ENCODE data around the gene WDR26. TPM values are rescaled to one million over a fixed set of nuclear protein-coding genes. Genes with fewer than 3 reads are reported as not detected.

Gene WDR26
- total RNA-seq, 1 donor from 2014 or later = 22.2 TPM

DNA sequence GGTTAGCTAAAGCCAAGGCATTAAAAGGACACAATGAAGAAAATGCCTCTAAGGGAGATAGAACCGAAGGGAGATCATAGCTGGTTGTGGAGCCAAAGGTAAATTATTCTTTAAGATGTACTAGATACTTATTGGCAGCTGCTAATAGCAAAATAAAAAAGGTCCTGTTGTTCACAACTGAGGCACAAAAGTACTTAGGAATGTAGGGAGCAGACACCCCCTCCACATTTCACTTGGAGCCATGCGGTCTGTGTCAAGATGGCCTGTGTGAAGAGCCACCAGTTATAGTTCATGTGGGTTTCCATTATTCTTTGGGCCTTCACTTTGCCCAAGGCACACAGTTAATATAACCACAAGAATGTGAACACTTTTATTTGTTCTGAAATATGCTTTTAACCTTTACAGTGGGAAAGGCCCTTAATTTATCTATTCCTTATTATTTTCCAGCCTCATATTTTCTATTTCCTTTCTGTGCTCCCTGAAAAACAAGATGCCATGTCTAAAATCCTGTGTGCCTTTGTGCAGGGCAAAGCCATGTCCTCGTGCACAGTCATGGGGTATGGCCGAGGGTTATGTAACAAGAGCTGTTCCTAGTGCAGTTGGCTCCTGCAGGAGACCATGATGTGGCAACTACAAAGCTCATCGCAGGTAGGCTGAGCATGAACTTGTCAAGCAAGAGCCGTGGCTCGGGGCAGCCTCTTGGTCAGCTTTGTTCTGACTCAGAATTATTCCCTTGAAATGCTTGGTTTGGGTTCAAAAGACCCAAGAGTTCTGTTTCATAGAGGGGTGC, 16.2 kb upstream of the WDR26 start:
- TF ChIP-seq, protein P1, sequence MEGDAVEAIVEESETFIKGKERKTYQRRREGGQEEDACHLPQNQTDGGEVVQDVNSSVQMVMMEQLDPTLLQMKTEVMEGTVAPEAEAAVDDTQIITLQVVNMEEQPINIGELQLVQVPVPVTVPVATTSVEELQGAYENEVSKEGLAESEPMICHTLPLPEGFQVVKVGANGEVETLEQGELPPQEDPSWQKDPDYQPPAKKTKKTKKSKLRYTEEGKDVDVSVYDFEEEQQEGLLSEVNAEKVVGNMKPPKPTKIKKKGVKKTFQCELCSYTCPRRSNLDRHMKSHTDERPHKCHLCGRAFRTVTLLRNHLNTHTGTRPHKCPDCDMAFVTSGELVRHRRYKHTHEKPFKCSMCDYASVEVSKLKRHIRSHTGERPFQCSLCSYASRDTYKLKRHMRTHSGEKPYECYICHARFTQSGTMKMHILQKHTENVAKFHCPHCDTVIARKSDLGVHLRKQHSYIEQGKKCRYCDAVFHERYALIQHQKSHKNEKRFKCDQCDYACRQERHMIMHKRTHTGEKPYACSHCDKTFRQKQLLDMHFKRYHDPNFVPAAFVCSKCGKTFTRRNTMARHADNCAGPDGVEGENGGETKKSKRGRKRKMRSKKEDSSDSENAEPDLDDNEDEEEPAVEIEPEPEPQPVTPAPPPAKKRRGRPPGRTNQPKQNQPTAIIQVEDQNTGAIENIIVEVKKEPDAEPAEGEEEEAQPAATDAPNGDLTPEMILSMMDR (conservative IDR thresholded peaks at IDR 0.05; ENCODE audit: low read depth, low read length) = no peak
- no peak overlapping the region for H3K4me3 ChIP-seq (ENCODE audit: low read depth, low read length)
- DNase-seq (ENCODE audit: low read depth) = no peak

DNA sequence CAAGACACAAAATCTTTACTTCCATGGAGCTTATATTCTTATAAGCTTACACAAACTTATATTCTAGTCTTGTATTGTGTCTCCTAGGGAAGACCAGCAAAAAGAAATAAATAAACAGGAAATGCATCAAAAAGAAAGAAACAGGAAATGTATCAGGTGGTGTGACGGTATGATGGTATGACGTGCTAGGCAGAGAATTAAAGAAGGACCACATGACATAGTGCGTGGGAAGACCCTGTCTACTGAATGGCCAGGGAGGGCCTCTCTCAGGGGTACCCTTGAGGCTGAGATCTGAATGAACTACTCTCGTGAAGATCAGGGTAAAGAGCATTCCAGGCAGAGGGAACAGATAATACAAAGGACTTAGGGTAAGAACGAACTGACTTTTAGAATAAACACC, 15.6 kb upstream of the WDR26 start:
- no peak for DNase-seq (ENCODE audit: low read depth)
- TF ChIP-seq, protein P1 (conservative IDR thresholded peaks at IDR 0.05; ENCODE audit: low read depth, low read length) = no peak
- H3K4me3 ChIP-seq (ENCODE audit: low read depth, low read length) = no peak overlapping the region

DNA sequence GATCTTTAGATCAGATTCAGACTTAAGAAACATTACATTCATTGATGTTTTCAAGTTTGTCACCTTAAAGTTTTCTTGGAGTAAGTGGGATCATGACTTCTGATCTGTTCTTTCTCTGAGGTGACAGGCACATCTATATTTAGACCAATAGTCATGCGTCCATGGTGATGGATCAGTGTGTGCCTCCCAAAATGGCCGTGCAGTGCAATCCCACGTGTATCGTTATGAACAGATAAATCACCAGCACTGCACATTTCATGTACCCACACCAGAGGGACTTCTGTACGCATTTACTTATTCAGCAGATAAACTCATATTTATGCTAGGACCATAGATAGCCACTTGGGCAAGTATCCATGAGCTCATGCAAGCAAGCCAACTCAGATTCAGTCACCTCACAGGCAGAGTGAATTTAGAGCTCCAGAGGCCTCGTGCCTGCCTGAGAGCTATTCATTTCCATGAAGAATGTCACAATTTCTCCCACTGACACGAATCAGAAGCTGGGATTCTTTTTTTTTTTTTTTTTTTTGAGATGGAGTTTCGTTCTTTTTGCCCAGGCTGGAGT, 13.9 kb upstream of the WDR26 start:
- no peak for DNase-seq (ENCODE audit: low read depth)
- TF ChIP-seq, protein P1 (conservative IDR thresholded peaks at IDR 0.05; ENCODE audit: low read depth, low read length) = no peak
- H3K4me3 ChIP-seq (ENCODE audit: low read depth, low read length) = no peak overlapping the region

DNA sequence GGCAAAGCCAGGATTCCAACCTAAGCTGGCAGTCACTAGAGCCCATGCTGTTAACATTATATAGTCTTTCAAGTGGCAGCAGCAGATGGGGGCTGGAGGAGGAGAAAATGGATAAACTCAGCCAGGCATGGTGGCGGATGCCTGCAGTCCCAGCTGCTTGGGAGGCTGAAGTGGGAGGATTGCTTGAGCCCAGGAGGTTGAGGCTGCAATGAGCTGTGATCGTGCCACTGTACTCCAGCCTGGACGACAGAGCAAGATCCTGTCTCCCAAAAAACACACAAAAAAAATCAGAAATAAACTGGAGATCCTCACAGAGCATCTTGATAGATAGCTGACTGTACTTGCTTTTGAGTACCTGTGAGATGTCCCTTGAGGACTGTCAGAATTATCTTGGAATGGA, 13.4 kb upstream of the WDR26 start:
- TF ChIP-seq, protein P1 (conservative IDR thresholded peaks at IDR 0.05; ENCODE audit: low read depth, low read length) = no peak
- DNase-seq (ENCODE audit: low read depth) = no peak
- no peak overlapping the region for H3K4me3 ChIP-seq (ENCODE audit: low read depth, low read length)

DNA sequence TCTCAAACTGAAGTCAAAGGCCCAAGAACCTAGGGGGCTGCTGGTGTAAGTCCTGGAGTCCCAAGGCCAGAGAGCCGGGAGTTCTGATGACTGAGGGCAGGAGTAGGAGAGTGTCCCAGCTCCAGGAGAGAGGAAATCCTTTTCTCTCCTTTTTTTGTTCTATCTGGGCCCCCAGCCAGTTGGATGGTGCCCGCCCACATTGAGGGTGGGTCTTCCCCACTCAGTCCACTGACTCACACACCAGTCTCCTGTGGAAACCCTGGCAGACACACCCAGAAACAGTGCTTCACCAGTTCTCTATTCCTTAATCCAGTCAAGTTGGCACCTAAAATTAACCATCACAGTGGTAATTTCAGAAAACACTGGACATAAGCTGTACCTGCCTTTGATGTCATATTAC, 12.7 kb upstream of the WDR26 start:
- TF ChIP-seq, protein P1 (conservative IDR thresholded peaks at IDR 0.05; ENCODE audit: low read depth, low read length) = no peak
- no peak for DNase-seq (ENCODE audit: low read depth)
- H3K4me3 ChIP-seq (ENCODE audit: low read depth, low read length) = no peak overlapping the region

DNA sequence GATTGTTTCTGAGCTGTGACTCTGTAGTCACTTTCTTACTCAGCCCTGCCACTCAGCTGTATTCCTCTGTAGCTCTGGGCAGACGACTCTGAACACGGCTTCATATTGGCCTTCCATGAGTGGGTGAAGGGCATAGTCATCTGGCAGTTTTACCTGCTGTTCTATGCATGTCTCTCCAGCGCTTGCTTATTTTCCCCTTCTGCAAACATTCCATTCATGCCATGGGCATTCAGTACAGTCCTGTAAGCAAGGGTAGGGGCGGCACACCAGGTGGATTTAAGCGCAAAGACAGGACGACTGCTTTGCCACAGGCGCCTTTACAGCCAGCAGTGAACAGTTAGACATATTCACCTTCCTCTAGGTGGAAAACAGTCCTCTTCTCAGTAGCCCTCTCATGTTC, 4.4 kb upstream of the WDR26 start:
- TF ChIP-seq, protein P1 (conservative IDR thresholded peaks at IDR 0.05; ENCODE audit: low read depth, low read length) = no peak
- no peak overlapping the region for H3K4me3 ChIP-seq (ENCODE audit: low read depth, low read length)
- no peak for DNase-seq (ENCODE audit: low read depth)

DNA sequence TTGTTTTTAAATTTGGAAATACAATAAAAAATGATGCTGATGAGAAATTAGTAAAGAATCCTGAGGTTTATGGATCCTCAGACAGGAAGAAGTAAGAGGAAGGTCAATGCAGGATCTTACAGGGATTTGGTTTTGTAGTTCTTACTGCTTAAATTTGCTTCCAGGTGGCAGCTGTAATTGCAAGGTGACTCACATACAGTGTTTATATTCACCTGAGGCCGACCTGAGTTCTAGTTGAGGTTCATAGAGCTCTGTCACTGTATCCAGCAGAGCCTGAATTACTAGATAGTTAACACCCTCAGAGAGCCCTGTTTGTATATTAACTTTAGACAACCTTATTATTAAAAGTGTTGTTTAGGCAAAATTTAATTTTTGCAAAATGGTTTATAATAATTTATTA, 1.4 kb upstream of the WDR26 start:
- TF ChIP-seq, protein P1 (conservative IDR thresholded peaks at IDR 0.05; ENCODE audit: low read depth, low read length) = no peak
- no peak for DNase-seq (ENCODE audit: low read depth)
- peak overlapping the region; percentile 76 for H3K4me3 ChIP-seq (ENCODE audit: low read depth, low read length)

Measured in epithelial cell of proximal tubule (primary cell).